ENCODE measurements around the gene SLC35D3. TPM values are rescaled to one million over a fixed set of nuclear protein-coding genes. Genes with fewer than 3 reads are reported as not detected.

Gene SLC35D3
- total and polyA plus RNA-seq, 2 donors (not counting 3 experiments of a cell fraction or from before 2014, with no cell fraction given) = not detected

DNA sequence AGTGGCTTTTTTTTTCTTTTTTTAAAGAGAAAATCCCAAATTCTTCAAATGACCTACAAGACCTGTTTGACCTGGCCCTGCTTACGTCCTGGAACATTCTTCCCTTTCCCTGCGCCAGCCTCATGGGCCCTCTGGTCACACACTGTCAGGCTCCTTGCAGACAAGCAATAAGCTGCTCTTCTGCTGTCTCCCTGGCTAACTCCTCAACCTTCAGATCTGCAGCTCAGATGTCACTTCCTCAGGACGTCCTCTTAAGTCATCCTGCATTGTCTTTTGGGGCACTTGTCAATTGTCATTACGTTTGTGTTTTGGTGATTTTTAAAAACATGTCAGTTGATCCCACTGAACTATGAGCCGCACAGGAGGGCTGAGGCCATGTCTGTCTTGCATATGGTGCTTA, 28.9 kb upstream of the SLC35D3 start:
- peaks cover 3% of the 10 kb centered on the region for H3K4me1 ChIP-seq (ENCODE audit: control insufficient read depth, extremely low read depth, insufficient read depth, low read length)
- TF ChIP-seq JUN (IDR thresholded peaks at IDR 0.05; ENCODE audit: borderline replicate concordance, insufficient read depth, insufficient read length, low read depth) = no peak
- TF ChIP-seq, protein P1, sequence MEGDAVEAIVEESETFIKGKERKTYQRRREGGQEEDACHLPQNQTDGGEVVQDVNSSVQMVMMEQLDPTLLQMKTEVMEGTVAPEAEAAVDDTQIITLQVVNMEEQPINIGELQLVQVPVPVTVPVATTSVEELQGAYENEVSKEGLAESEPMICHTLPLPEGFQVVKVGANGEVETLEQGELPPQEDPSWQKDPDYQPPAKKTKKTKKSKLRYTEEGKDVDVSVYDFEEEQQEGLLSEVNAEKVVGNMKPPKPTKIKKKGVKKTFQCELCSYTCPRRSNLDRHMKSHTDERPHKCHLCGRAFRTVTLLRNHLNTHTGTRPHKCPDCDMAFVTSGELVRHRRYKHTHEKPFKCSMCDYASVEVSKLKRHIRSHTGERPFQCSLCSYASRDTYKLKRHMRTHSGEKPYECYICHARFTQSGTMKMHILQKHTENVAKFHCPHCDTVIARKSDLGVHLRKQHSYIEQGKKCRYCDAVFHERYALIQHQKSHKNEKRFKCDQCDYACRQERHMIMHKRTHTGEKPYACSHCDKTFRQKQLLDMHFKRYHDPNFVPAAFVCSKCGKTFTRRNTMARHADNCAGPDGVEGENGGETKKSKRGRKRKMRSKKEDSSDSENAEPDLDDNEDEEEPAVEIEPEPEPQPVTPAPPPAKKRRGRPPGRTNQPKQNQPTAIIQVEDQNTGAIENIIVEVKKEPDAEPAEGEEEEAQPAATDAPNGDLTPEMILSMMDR (IDR thresholded peaks at IDR 0.05; ENCODE audit: extremely low read depth in 1 of 2, insufficient read depth in 1 of 2, low read depth in 1 of 2, low read length in 2 of 2) = no peak
- no peak for TF ChIP-seq POLR2AphosphoS5 (IDR thresholded peaks at IDR 0.05; ENCODE audit: insufficient read depth, low read depth, low read length)
- TF ChIP-seq GATA2 (IDR thresholded peaks at IDR 0.05; ENCODE audit: insufficient read depth, insufficient read length, low read depth, low read length) = no peak
- TF ChIP-seq FOS (IDR thresholded peaks at IDR 0.05; ENCODE audit: borderline replicate concordance, insufficient read depth, low read length) = no peak
- no peak for TF ChIP-seq MYC (IDR thresholded peaks at IDR 0.05; ENCODE audit: low read depth, low read length)
- TF ChIP-seq, protein P2, sequence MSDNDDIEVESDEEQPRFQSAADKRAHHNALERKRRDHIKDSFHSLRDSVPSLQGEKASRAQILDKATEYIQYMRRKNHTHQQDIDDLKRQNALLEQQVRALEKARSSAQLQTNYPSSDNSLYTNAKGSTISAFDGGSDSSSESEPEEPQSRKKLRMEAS (IDR thresholded peaks at IDR 0.05; ENCODE audit: insufficient read depth, insufficient read length) = no peak
- TF ChIP-seq POLR2A (IDR thresholded peaks at IDR 0.05; ENCODE audit: low read depth, low read length) = no peak
- TF ChIP-seq EZH2 (IDR thresholded peaks at IDR 0.05; ENCODE audit: borderline replicate concordance, low read depth, low read length, severe bottlenecking) = no peak
- no peaks in the 10 kb centered on the region for H4K20me1 ChIP-seq (replicated peaks; ENCODE audit: control insufficient read depth, extremely low read depth, insufficient read depth, low read length)
- H2AFZ ChIP-seq (ENCODE audit: low read depth, low read length) = no peak overlapping the region
- H3K9ac ChIP-seq (replicated peaks; ENCODE audit: extremely low read depth, insufficient read depth, low read length) = no peak overlapping the region
- no peaks in the 10 kb centered on the region for H3K9me3 ChIP-seq (replicated peaks; ENCODE audit: control insufficient read depth, insufficient read depth, low read length)
- H3K27me3 ChIP-seq (ENCODE audit: control insufficient read depth in 2 of 2, insufficient read depth in 2 of 2, low read length in 2 of 2) = no peaks in the 10 kb centered on the region
- no peaks in the 10 kb centered on the region for H3K9me1 ChIP-seq (replicated peaks; ENCODE audit: control insufficient read depth, extremely low read depth, insufficient read depth, low read length)
- H3K27ac ChIP-seq (ENCODE audit: insufficient read depth, low read depth, low read length) = no peak overlapping the region
- H3K4me2 ChIP-seq (ENCODE audit: insufficient read depth, low read length) = no peak overlapping the region
- DNase-seq (ENCODE audit: low read depth, low spot score) (peak; percentile 7), FAIRE-seq (no peak)
- intact Hi-C loops (cut with micrococcal nuclease) = no loop called here
- ChIA-PET POLR2A (no interaction called here), CTCF (interaction anchor here (0.7 to 1.2 kb wide), 2 partner anchors 13 to 249 kb away, joined by 3 read pairs; no protein-coding TSS in a partner anchor)
- dilution Hi-C loops (cut with MboI; ENCODE audit: extremely low pct_ligation_motif_present, low sequenced_read_pairs) = no loop called here
- H3K36me3 ChIP-seq (ENCODE audit: control insufficient read depth in 2 of 2, extremely low read depth in 1 of 2, insufficient read depth in 2 of 2, low read length in 2 of 2) = no peaks in the 10 kb centered on the region
- BruUV-seq (replicated peaks) = no TSS peak
- no peak overlapping the region for H3K4me3 ChIP-seq (replicated peaks in 1 of 3; ENCODE audit: insufficient read depth in 1 of 3, low read depth in 1 of 3, low read length in 3 of 3)
- no peaks in the 10 kb centered on the region for H3K79me2 ChIP-seq (ENCODE audit: control insufficient read depth, insufficient read depth, low read length)

All from endothelial cell of umbilical vein (primary cell).